Measurements from ENCODE around the gene PRPH2. TPM values are rescaled to one million over a fixed set of nuclear protein-coding genes. Genes with fewer than 3 reads are reported as not detected.

The PRPH2 gene
- total RNA-seq, 2 experiments from 2014 or later, result 0.08 to 0.11 TPM

DNA sequence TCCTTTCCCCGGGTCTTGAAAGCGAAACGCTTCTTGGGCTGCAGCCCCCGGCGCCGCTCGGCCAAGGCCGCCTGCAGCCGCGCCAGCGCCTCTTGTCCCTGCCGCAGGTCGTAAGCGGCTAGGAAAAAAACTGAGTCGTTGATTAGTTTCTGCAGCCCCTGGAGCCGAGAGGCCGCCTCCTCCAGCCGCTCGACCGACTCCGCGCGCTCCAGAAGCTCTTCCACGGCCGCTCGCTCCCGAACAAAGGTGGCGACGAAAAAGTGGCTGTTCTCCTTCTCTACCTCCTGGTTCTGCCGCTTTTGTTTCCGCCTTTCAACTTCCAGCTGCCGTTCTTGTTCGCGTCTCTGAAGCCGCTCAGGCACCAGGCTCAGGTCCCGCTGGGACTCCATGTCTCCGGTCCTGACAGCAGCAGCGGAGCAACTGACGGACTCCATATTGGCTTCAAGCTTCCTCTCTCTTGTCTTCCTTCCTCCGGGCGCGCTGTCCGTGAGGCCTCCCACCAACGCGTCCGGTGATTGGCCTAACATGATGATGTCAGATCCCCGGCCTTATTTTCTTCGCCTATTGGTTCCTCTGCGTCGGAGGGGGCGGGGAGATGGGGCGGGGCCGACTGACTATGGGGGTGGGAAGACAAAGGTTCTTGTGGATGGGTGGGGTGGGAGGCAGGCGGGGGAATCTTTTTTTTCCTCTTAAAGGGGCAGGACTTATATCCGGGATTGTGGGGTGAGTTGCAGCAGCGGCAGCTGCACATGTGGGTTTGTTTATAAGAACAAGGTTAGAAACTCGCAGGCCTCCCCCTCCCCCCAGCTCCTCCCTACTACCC, 23.5 kb upstream of the PRPH2 start, which contains the start of gene TBCC:
TBCC (minus strand) TSS at position 464 of the 823 bp plus-strand sequence; CDS start at position 434, 30 bp downstream.
- Mint-ChIP-seq H3K4me3 (peak within 1 kb of the TSS; percentile 100), H3K27me3 (no peaks in the 10 kb centered on the region), H3K36me3 (ENCODE audit: low read depth) (peaks cover 40% of the 10 kb centered on the region), H3K27ac (peak within 1 kb of the TSS; percentile 96), H3K4me1 (ENCODE audit: low read depth) (peaks cover 35% of the 10 kb centered on the region), H3K9me3 (peaks cover 8% of the 10 kb centered on the region)
- Histone ChIP-seq H3K4me3 (ENCODE audit: low read length) (peak within 1 kb of the TSS; percentile 96), H3K4me1 (ENCODE audit: insufficient read depth, low read length) (peaks cover 43% of the 10 kb centered on the region), H3K27ac (ENCODE audit: low read depth in 1 of 2, low read length in 2 of 2) (peak within 1 kb of the TSS; percentile 89 to 94), H3K36me3 (ENCODE audit: insufficient read depth, low read length) (peaks cover 3% of the 10 kb centered on the region), H3K9me3 (ENCODE audit: control insufficient read depth in 1 of 2, insufficient read depth in 1 of 2, low read length in 2 of 2) (peaks cover 5 to 34% of the 10 kb centered on the region in 2 experiments), H3K27me3 (ENCODE audit: control insufficient read depth in 1 of 2, insufficient read depth in 2 of 2, low read length in 2 of 2) (no peaks in the 10 kb centered on the region)
- POLR2A ChIA-PET, result interaction anchor here (0.6 to 13.7 kb wide), 48 partner anchors 9 to 1674 kb away, joined by 3 to 1427 read pairs (median 7); partner anchors contain the start of genes BICRAL, CNPY3, CUL7 and DNPH1
- ATAC-seq (ENCODE audit: poor library complexity) (peak; percentile 77), DNase-seq (peak; percentile 86 to 98 (median 92))
- TF ChIP-seq, protein P1, sequence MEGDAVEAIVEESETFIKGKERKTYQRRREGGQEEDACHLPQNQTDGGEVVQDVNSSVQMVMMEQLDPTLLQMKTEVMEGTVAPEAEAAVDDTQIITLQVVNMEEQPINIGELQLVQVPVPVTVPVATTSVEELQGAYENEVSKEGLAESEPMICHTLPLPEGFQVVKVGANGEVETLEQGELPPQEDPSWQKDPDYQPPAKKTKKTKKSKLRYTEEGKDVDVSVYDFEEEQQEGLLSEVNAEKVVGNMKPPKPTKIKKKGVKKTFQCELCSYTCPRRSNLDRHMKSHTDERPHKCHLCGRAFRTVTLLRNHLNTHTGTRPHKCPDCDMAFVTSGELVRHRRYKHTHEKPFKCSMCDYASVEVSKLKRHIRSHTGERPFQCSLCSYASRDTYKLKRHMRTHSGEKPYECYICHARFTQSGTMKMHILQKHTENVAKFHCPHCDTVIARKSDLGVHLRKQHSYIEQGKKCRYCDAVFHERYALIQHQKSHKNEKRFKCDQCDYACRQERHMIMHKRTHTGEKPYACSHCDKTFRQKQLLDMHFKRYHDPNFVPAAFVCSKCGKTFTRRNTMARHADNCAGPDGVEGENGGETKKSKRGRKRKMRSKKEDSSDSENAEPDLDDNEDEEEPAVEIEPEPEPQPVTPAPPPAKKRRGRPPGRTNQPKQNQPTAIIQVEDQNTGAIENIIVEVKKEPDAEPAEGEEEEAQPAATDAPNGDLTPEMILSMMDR (IDR thresholded peaks at IDR 0.05), result no peak
- intact Hi-C loops (cut with DNase I, micrococcal nuclease), result loop anchor here (1.0 to 10.0 kb wide), 7 partner anchors 15 to 133 kb away; partner anchors contain the start of genes RPL7L1 (in 2 of the 2) and BICRAL (in 1 of the 2)
- CTCF ChIA-PET, result interaction anchor here (0.7 to 4.4 kb wide), 8 partner anchors 9 to 134 kb away, joined by 3 to 23 read pairs (median 6); partner anchors contain the start of gene RPL7L1

DNA sequence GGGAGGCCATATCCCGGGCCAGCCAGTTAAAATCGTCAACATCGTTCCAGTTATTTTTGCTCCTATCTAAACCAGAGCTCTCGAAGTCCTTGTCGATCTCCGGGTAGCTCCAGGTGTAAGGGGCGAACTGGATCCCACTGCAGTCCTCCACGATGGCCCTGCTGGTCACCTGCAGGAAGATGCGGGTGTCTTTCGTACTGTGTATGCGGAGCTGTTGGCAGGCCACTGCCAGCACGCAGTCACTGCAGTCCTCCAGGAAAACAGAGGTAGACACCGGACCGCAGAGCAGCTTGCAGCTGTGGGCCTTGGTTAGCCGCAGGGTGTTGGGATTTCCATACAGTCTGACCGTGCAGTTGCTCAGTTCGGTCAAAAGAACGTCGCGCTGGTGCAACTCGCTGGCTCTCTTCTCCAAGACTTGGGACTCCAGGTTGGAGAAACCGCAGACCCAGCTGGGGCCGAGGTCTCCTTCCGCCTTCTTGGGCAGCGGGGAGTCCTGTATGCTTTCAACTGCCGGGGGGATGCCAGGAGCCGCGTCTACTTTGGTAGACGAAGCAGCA, 22.8 kb upstream of the PRPH2 start:
- peaks cover 11% of the 10 kb centered on the region for H3K9me3 Mint-ChIP-seq
- DNase-seq (peak in 10 of 14 experiments; percentile 2 to 69 (median 21)), ATAC-seq (ENCODE audit: poor library complexity) (no peak)
- Histone ChIP-seq H3K4me1 (ENCODE audit: insufficient read depth, low read length) (peaks cover 41% of the 10 kb centered on the region), H3K27ac (ENCODE audit: low read depth in 1 of 2, low read length in 2 of 2) (peak overlapping the region in 1 of 2 donors; percentile 89), H3K4me3 (ENCODE audit: low read length) (peak overlapping the region; percentile 96), H3K9me3 (ENCODE audit: control insufficient read depth in 1 of 2, insufficient read depth in 1 of 2, low read length in 2 of 2) (peaks cover 5 to 34% of the 10 kb centered on the region in 2 experiments), H3K36me3 (ENCODE audit: insufficient read depth, low read length) (peaks cover 3% of the 10 kb centered on the region), H3K27me3 (ENCODE audit: control insufficient read depth in 1 of 2, insufficient read depth in 2 of 2, low read length in 2 of 2) (no peaks in the 10 kb centered on the region)
- peak overlapping the region; percentile 96 for H3K27ac Mint-ChIP-seq
- POLR2A ChIA-PET, result interaction anchor here (0.6 to 13.7 kb wide), 41 partner anchors 8 to 772 kb away, joined by 3 to 1427 read pairs (median 8); partner anchors contain the start of genes BICRAL, CNPY3, CUL7 and DNPH1
- H3K4me1 Mint-ChIP-seq (ENCODE audit: low read depth), result peaks cover 35% of the 10 kb centered on the region
- H3K4me3 Mint-ChIP-seq, result peak overlapping the region; percentile 100
- peaks cover 40% of the 10 kb centered on the region for H3K36me3 Mint-ChIP-seq (ENCODE audit: low read depth)
- intact Hi-C loops (cut with DNase I, micrococcal nuclease), result loop anchor here (2.0 to 10.0 kb wide), 2 partner anchors 14 to 80 kb away; no protein-coding TSS in a partner anchor
- no peaks in the 10 kb centered on the region for H3K27me3 Mint-ChIP-seq
- TF ChIP-seq, protein P1 (IDR thresholded peaks at IDR 0.05), result no peak
- CTCF ChIA-PET, result interaction anchor here (0.6 to 4.4 kb wide), 6 partner anchors 10 to 135 kb away, joined by 4 to 23 read pairs (median 6); partner anchors contain the start of gene RPL7L1

DNA sequence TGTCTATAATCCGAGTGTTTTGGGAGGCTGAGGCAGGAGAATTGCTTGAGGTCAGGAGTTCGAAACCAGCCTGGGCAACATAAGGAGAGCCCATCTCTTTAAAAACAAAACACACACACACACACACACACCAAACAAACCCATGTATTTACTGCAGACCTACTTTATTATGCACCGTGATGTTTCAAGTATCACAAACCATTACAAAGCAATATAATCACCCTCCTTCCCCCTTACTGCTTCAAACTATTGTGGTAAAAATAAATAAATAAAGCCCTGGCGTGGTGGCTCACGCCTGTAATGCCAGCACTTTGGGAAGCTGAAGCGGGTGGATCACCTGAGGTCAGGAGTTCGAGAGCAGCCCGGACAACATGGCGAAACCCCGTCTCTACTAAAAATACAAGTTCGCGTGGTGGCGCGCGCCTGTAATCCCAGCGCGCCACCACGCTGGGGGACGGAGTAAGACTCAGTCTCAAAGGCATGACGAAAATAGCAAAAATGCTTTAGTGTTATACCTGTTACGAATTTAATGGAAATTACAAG, 22.0 kb upstream of the PRPH2 start:
- Histone ChIP-seq H3K9me3 (ENCODE audit: control insufficient read depth in 1 of 2, insufficient read depth in 1 of 2, low read length in 2 of 2) (peaks cover 5 to 34% of the 10 kb centered on the region in 2 experiments), H3K27me3 (ENCODE audit: control insufficient read depth in 1 of 2, insufficient read depth in 2 of 2, low read length in 2 of 2) (no peaks in the 10 kb centered on the region), H3K4me1 (ENCODE audit: insufficient read depth, low read length) (peaks cover 40% of the 10 kb centered on the region), H3K27ac (ENCODE audit: low read depth in 1 of 2, low read length in 2 of 2) (no peak overlapping the region), H3K4me3 (ENCODE audit: low read length) (peak overlapping the region; percentile 96), H3K36me3 (ENCODE audit: insufficient read depth, low read length) (peaks cover 3% of the 10 kb centered on the region)
- Mint-ChIP-seq H3K4me1 (ENCODE audit: low read depth) (peaks cover 35% of the 10 kb centered on the region), H3K4me3 (peak overlapping the region; percentile 100), H3K27me3 (no peaks in the 10 kb centered on the region), H3K36me3 (ENCODE audit: low read depth) (peaks cover 40% of the 10 kb centered on the region), H3K27ac (peak overlapping the region; percentile 60), H3K9me3 (peaks cover 11% of the 10 kb centered on the region)
- TF ChIP-seq, protein P1 (IDR thresholded peaks at IDR 0.05), result no peak
- DNase-seq (no peak), ATAC-seq (ENCODE audit: poor library complexity) (no peak)
- POLR2A ChIA-PET, result interaction anchor here (0.8 to 13.7 kb wide), 15 partner anchors 17 to 772 kb away, joined by 3 to 1427 read pairs (median 23); partner anchors contain the start of genes BICRAL, CNPY3, CUL7 and POLR1C
- intact Hi-C loops (cut with DNase I, micrococcal nuclease), result loop anchor here (2.0 to 10.0 kb wide), 2 partner anchors 14 to 80 kb away; no protein-coding TSS in a partner anchor
- CTCF ChIA-PET, result interaction anchor here (0.6 kb wide), 1 partner anchor 11 kb away, joined by 4 read pairs; no protein-coding TSS in a partner anchor

Measured in CD4-positive, alpha-beta T cell (primary cell).